ENCODE results near the gene EFHD1. TPM values are rescaled to one million over a fixed set of nuclear protein-coding genes. Genes with fewer than 3 reads are reported as not detected.

The EFHD1 gene
- 1 to 10 TPM; 4.0 to 4.4 TPM for total RNA-seq

- DNase-seq = peak; percentile 54 to 71 (median 63)
- WGBS, 2 donors = 1% methylated on average over 80 of the region's 90 CpGs; no CpG with 5 or more reads in 1 of the 2 donors
- H3K27me3 ChIP-seq = peaks cover 0 to 12% of the 10 kb centered on the region in 2 donors
- intact Hi-C loops (cut with DNase I) = no loop called here
- H3K9me3 ChIP-seq = no peaks in the 10 kb centered on the region
- H3K36me3 ChIP-seq (replicated peaks in 1 of 2; ENCODE audit: insufficient read depth in 1 of 2, low read depth in 2 of 2) = no peaks in the 10 kb centered on the region
- H3K4me1 ChIP-seq = peaks cover 24% of the 10 kb centered on the region
- H3K4me3 ChIP-seq = peak within 1 kb of the TSS in 1 of 2 donors; percentile 20
- TF ChIP-seq POLR2A (IDR thresholded peaks at IDR 0.05) (no peak), CTCF (IDR thresholded peaks at IDR 0.05) (no peak)
- H3K27ac ChIP-seq = peak within 1 kb of the TSS in 1 of 4 donors; percentile 33
- ATAC-seq = peak; percentile 72
These were observed at the start of gene EFHD1 for GRCh38 chr2:232633413-232634205. EFHD1 (plus strand) TSS chr2:232633604; CDS start chr2:232633705, 101 bp downstream.

GRCh38 chr2:232584238-232584637, 49.2 kb upstream of the EFHD1 start:
- TF ChIP-seq CTCF (IDR thresholded peaks at IDR 0.05) (no peak), POLR2A (IDR thresholded peaks at IDR 0.05) (no peak)
- Histone ChIP-seq H3K4me1 (peaks cover 31% of the 10 kb centered on the region), H3K9me3 (no peaks in the 10 kb centered on the region), H3K36me3 (replicated peaks in 1 of 2; ENCODE audit: insufficient read depth in 1 of 2, low read depth in 2 of 2) (peaks cover 0 to 3% of the 10 kb centered on the region in 2 donors), H3K27me3 (no peaks in the 10 kb centered on the region), H3K27ac (no peak overlapping the region), H3K4me3 (no peak overlapping the region)
- 88 to 91% methylated on average over 6 of the region's 6 CpGs for WGBS, 2 donors
- ATAC-seq (no peak), DNase-seq (no peak)
- intact Hi-C loops (cut with DNase I) = no loop called here

GRCh38 chr2:232586943-232587505, 46.4 kb upstream of the EFHD1 start:
- WGBS, 2 donors = 84 to 92% methylated on average over 5 of the region's 5 CpGs
- TF ChIP-seq POLR2A (IDR thresholded peaks at IDR 0.05) (no peak), CTCF (IDR thresholded peaks at IDR 0.05) (no peak)
- no peak for DNase-seq
- Histone ChIP-seq H3K4me3 (no peak overlapping the region), H3K9me3 (no peaks in the 10 kb centered on the region), H3K4me1 (peaks cover 11% of the 10 kb centered on the region), H3K27ac (no peak overlapping the region), H3K27me3 (no peaks in the 10 kb centered on the region), H3K36me3 (replicated peaks in 1 of 2; ENCODE audit: insufficient read depth in 1 of 2, low read depth in 2 of 2) (no peaks in the 10 kb centered on the region)
- intact Hi-C loops (cut with DNase I) = no loop called here
- ATAC-seq = no peak

- ATAC-seq = no peak
- TF ChIP-seq CTCF (IDR thresholded peaks at IDR 0.05) (no peak), POLR2A (IDR thresholded peaks at IDR 0.05) (no peak)
- intact Hi-C loops (cut with DNase I) = no loop called here
These were observed 45.9 kb upstream of the EFHD1 start for GRCh38 chr2:232587512-232587911.

More at GRCh38 chr2:232587512-232587911, 45.9 kb upstream of the EFHD1 start:
- H3K4me1 ChIP-seq = peaks cover 11% of the 10 kb centered on the region
- no peak overlapping the region for H3K4me3 ChIP-seq
- no peak overlapping the region for H3K27ac ChIP-seq
- WGBS, 2 donors = 82 to 90% methylated on average over 7 of the region's 7 CpGs
- no peaks in the 10 kb centered on the region for H3K27me3 ChIP-seq
- H3K36me3 ChIP-seq (replicated peaks in 1 of 2; ENCODE audit: insufficient read depth in 1 of 2, low read depth in 2 of 2) = no peaks in the 10 kb centered on the region
- no peak for DNase-seq
- H3K9me3 ChIP-seq = no peaks in the 10 kb centered on the region

All from body of pancreas (tissue), 4 donors.